B cell (primary cell): Measurements from ENCODE around the gene ADSS2. TPM values are rescaled to one million over a fixed set of nuclear protein-coding genes. Genes with fewer than 3 reads are reported as not detected.

Experiments
- ATAC-seq: fragments of 200-7000 bp; cut with Tn5 transposase; one replicate; pipeline ENCODE4 v1.10.0; 2021; ENCODE audit warnings: low read depth, mild to moderate bottlenecking, moderate number of reproducible peaks, moderate library complexity
- CTCF ChIA-PET: fragments of 350-600 bp; sonication (Branson Sonifier 250); formaldehyde crosslinking; loops from one replicate; lab custom pipeline; 2021; ENCODE audit warnings: antibody characterized with exemption, inconsistent platforms; lab: Charles Lee
- POLR2A ChIA-PET: fragments of 350-600 bp; sonication (Branson Sonifier 250); formaldehyde crosslinking; loops from one replicate; lab custom pipeline; 2021; ENCODE audit warnings: antibody characterized with exemption; lab: Charles Lee
- DNase-seq: peaks from one replicate; pipeline ENCODE4 v3.0.0; 2013
- H2AFZ ChIP-seq: 2 replicates; pipeline ENCODE4 v1.6.1; 2012; ENCODE audit warnings: mild to moderate bottlenecking, low read depth, low read length; ENCODE audit not compliant: insufficient read depth, poor library complexity, severe bottlenecking
- H3K27ac ChIP-seq, 2 donors: 1 replicate in 1 of 2; 2 replicates in 1 of 2; pipeline ENCODE4 v1.5.1; 2012 to 2013; ENCODE audit warnings: low read length in 2 of 2, mild to moderate bottlenecking in 2 of 2, moderate library complexity in 1 of 2
- H3K27me3 ChIP-seq, 4 experiments: fragments of 200-600 bp in 1 of 4; sonication (generic) in 1 of 4; replicated peaks in 1 of 4; 1 replicate in 2 of 4; 2 replicates in 2 of 4; pipeline versions ENCODE4 v1.6.1 to v1.7.0; 2013 to 2016; ENCODE audit warnings: low read length in 3 of 4, mild to moderate bottlenecking in 2 of 4, mixed read lengths in 1 of 4, moderate library complexity in 1 of 4; ENCODE audit not compliant: insufficient read depth in 4 of 4, control insufficient read depth in 3 of 4; ENCODE audit errors: control extremely low read depth in 1 of 4
- H3K36me3 ChIP-seq, 2 experiments: replicated peaks in 1 of 2; 1 replicate in 1 of 2; 2 replicates in 1 of 2; pipeline versions ENCODE4 v1.6.1 to v1.7.1; 2013; ENCODE audit warnings: low read length in 1 of 2; ENCODE audit not compliant: insufficient read depth in 2 of 2, control insufficient read depth in 1 of 2; ENCODE audit errors: control extremely low read depth in 1 of 2, extremely low read depth in 1 of 2
- H3K4me1 ChIP-seq, 2 donors: fragments of 200-600 bp in 1 of 2; sonication (generic) in 1 of 2; 1 replicate in 1 of 2; 2 replicates in 1 of 2; pipeline versions ENCODE4 v1.5.1 to v1.6.1; 2013 to 2017; ENCODE audit warnings: low read length in 2 of 2; ENCODE audit not compliant: control insufficient read depth in 2 of 2, insufficient read depth in 2 of 2
- H3K4me2 ChIP-seq: replicated peaks from 2 replicates; pipeline ENCODE3; 2012; ENCODE audit warnings: mild to moderate bottlenecking, low read depth, low read length; ENCODE audit not compliant: poor library complexity, severe bottlenecking
- H3K4me3 ChIP-seq, 5 experiments: fragments of 200-600 bp in 1 of 5; sonication (generic) in 1 of 5; 1 replicate in 3 of 5; 2 replicates in 2 of 5; pipeline versions ENCODE4 v1.5.1 to v1.7.0; 2011 to 2016; ENCODE audit warnings: low read length in 4 of 5, mild to moderate bottlenecking in 4 of 5, low read depth in 2 of 5, control low read depth in 1 of 5, moderate library complexity in 1 of 5; ENCODE audit not compliant: insufficient read depth in 1 of 5; ENCODE audit errors: control extremely low read depth in 1 of 5, extremely low read depth in 1 of 5
- H3K79me2 ChIP-seq: fragments of 200-600 bp; sonication (generic); one replicate; pipeline ENCODE4 v1.6.0; 2016; ENCODE audit warnings: low read length; ENCODE audit not compliant: control insufficient read depth, insufficient read depth
- H3K9ac ChIP-seq: fragments of 200-600 bp; sonication (generic); 2 replicates; pipeline ENCODE4 v1.6.1; 2017; ENCODE audit warnings: mild to moderate bottlenecking, low read length, moderate library complexity
- H3K9me3 ChIP-seq, 3 donors: one replicate each; pipeline versions ENCODE4 v1.6.1 to v1.7.1; 2013; ENCODE audit warnings: low read length in 2 of 3; ENCODE audit not compliant: control insufficient read depth in 2 of 3, insufficient read depth in 1 of 3; ENCODE audit errors: control extremely low read depth in 1 of 3
- H4K20me1 ChIP-seq: 2 replicates; pipeline ENCODE4 v1.6.0; 2012; ENCODE audit warnings: mild to moderate bottlenecking, low read length; ENCODE audit not compliant: insufficient read depth, control insufficient read depth, poor library complexity, severe bottlenecking
- H3K27ac Mint-ChIP-seq: one replicate; pipeline ENCODE4 v1.8.0; 2021; ENCODE audit warnings: mixed read lengths
- H3K27me3 Mint-ChIP-seq: one replicate; pipeline ENCODE4 v1.8.0; 2021; ENCODE audit warnings: mixed read lengths
- H3K4me1 Mint-ChIP-seq: one replicate; pipeline ENCODE4 v1.8.0; 2021; ENCODE audit warnings: mixed read lengths
- H3K4me3 Mint-ChIP-seq: one replicate; pipeline ENCODE4 v1.8.0; 2021; ENCODE audit warnings: mixed read lengths
- H3K9me3 Mint-ChIP-seq: one replicate; pipeline ENCODE4 v1.8.0; 2022; ENCODE audit warnings: mixed read lengths; ENCODE audit not compliant: insufficient read depth
- EZH2 ChIP-seq: IDR thresholded peaks from 2 replicates; pipeline ENCODE4 v1.6.1; 2012; ENCODE audit warnings: borderline replicate concordance, low read depth, mild to moderate bottlenecking, moderate library complexity, low read length; ENCODE audit not compliant: insufficient read depth, poor library complexity, severe bottlenecking
- WGBS: methylation state at CpG from one replicate; pipeline ENCODE4 v1.1.5; 2013; ENCODE audit warnings: missing lambda C conversion rate; ENCODE audit not compliant: insufficient coverage; 5-methylcytosine and 5-hydroxymethylcytosine counted together
- intact Hi-C: fragments of 100-400 bp; cut with micrococcal nuclease; formaldehyde crosslinking; loops from one replicate; pipeline ENCODE4 v1.10.0; 2022
- polyA plus RNA-seq: library from polyadenylated mRNA; depleted of rRNA; stranded (reverse); fragments of >200 nt; gene quantifications from 2 replicates; pipeline ENCODE4 v1.2.3, GENCODE V29; 2012
- total RNA-seq, 2 donors: library from RNA; stranded (reverse); fragments of 120-200 nt in 1 of 2; gene quantifications; 1 replicate in 1 of 2; 2 replicates in 1 of 2; pipeline versions ENCODE4 v1.2.3 to v1.2.4, GENCODE V29; 2013 to 2022
- TF ChIP-seq, protein P1 (sequence below): fragments of 200-600 bp; IDR thresholded peaks from one replicate; pipeline ENCODE4 v1.8.0; 2022; ENCODE audit warnings: antibody characterized with exemption, mild to moderate bottlenecking

ADSS2 gene
- total and polyA plus RNA-seq, 2 donors (not counting 1 experiment from before 2014, with no cell fraction given), result 13.0 to 48.4 TPM

DNA sequence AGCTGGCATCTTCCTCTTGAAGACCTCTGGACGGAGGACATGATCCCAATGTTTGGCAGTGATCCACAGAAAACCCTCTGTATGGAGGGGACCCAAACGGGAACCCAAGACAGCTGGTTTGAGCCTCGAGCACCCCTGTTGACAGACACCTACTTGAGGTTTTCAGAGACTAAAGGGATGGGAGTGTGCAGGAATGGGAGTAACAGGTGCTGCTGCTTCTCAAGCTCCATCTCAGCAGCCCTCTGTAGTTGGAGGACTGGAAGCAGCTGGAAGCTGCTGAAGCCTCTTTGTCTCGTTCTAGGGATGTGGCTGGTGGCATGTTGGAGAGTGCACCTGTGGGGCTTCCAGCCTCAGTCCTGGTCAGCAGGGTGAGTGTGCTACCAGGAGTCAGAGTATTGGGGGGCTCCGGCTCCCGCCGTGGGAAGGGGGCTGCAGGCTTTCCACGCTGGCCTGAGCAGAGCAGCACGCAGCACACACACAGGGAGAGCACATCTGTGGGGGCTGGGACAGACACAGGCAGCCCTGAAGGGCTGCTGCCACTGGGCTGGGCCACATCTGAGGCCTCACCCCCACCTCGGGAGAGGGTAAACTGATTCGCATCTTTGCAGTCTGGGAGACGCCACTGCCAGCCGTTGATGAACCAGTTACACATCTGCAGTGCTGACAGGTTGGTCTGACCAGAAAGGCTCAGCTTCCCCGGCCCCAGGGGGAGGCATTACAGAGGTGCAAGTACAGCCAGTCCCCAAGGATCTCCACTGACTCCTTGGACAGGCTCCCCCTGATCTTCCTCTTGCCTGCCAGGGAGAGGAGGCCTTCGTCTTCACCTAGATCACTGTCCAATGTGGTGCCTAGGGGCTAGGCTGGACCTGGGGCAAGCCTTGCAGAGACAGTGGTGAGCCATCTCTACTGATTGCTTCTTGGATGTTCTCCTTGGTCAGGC, 56.6 kb downstream of the ADSS2 start:
- CTCF ChIA-PET, result no interaction called here
- no peak overlapping the region for H3K27ac Mint-ChIP-seq
- POLR2A ChIA-PET, result no interaction called here

GRCh38 chr1:244394346-244394745, 57.4 kb downstream of the ADSS2 start:
- WGBS, result 60% methylated on average over 4 of the region's 4 CpGs
- CTCF ChIA-PET, result no interaction called here
- no peaks in the 10 kb centered on the region for H3K27me3 ChIP-seq
- H2AFZ ChIP-seq, result no peak overlapping the region
- H3K9ac ChIP-seq, result no peak overlapping the region
- no peak for DNase-seq
- no peaks in the 10 kb centered on the region for H3K27me3 Mint-ChIP-seq
- no peaks in the 10 kb centered on the region for H3K79me2 ChIP-seq
- POLR2A ChIA-PET, result no interaction called here
- H3K4me3 Mint-ChIP-seq, result no peak overlapping the region
- no peaks in the 10 kb centered on the region for H4K20me1 ChIP-seq
- peaks cover 3% of the 10 kb centered on the region for H3K4me1 Mint-ChIP-seq
- no peaks in the 10 kb centered on the region for H3K4me1 ChIP-seq
- ATAC-seq, result no peak
- H3K36me3 ChIP-seq, result no peaks in the 10 kb centered on the region
- peaks cover 0 to 2% (median 0%) of the 10 kb centered on the region in 3 donors for H3K9me3 ChIP-seq
- intact Hi-C loops, result no loop called here
- no peak overlapping the region for H3K27ac Mint-ChIP-seq
- H3K4me2 ChIP-seq, result no peak overlapping the region
- TF ChIP-seq, protein P1, sequence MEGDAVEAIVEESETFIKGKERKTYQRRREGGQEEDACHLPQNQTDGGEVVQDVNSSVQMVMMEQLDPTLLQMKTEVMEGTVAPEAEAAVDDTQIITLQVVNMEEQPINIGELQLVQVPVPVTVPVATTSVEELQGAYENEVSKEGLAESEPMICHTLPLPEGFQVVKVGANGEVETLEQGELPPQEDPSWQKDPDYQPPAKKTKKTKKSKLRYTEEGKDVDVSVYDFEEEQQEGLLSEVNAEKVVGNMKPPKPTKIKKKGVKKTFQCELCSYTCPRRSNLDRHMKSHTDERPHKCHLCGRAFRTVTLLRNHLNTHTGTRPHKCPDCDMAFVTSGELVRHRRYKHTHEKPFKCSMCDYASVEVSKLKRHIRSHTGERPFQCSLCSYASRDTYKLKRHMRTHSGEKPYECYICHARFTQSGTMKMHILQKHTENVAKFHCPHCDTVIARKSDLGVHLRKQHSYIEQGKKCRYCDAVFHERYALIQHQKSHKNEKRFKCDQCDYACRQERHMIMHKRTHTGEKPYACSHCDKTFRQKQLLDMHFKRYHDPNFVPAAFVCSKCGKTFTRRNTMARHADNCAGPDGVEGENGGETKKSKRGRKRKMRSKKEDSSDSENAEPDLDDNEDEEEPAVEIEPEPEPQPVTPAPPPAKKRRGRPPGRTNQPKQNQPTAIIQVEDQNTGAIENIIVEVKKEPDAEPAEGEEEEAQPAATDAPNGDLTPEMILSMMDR, result no peak
- TF ChIP-seq EZH2, result no peak
- H3K9me3 Mint-ChIP-seq, result no peaks in the 10 kb centered on the region
- no peak overlapping the region for H3K4me3 ChIP-seq
- H3K27ac ChIP-seq, result no peak overlapping the region

More for the DNA sequence above, 56.6 kb downstream of the ADSS2 start:
- H3K27ac ChIP-seq, result no peak overlapping the region
- DNase-seq, result no peak
- H4K20me1 ChIP-seq, result no peaks in the 10 kb centered on the region
- H3K27me3 Mint-ChIP-seq, result no peaks in the 10 kb centered on the region
- no peak overlapping the region for H3K4me3 ChIP-seq
- H3K79me2 ChIP-seq, result no peaks in the 10 kb centered on the region
- WGBS, result 98% methylated on average over 15 of the region's 15 CpGs
- no peak overlapping the region for H2AFZ ChIP-seq
- no peak overlapping the region for H3K9ac ChIP-seq
- no peaks in the 10 kb centered on the region for H3K4me1 ChIP-seq
- H3K4me2 ChIP-seq, result no peak overlapping the region
- no peaks in the 10 kb centered on the region for H3K36me3 ChIP-seq
- H3K9me3 ChIP-seq, result peaks cover 0 to 2% (median 0%) of the 10 kb centered on the region in 3 donors
- no peaks in the 10 kb centered on the region for H3K9me3 Mint-ChIP-seq
- no peaks in the 10 kb centered on the region for H3K27me3 ChIP-seq
- no peak for ATAC-seq
- H3K4me3 Mint-ChIP-seq, result no peak overlapping the region
- TF ChIP-seq, protein P1, result no peak
- no peak for TF ChIP-seq EZH2
- H3K4me1 Mint-ChIP-seq, result peaks cover 3% of the 10 kb centered on the region
- intact Hi-C loops, result no loop called here
